ENCODE results near the gene AMH.

The AMH gene

GRCh38 chr19:2215281-2215751 is 33.8 kb upstream of the AMH start:
- H3K27ac ChIP-seq = no peak overlapping the region
- TF ChIP-seq CTCF (conservative IDR thresholded peaks at IDR 0.05) (no peak), ZFX (IDR thresholded peaks at IDR 0.05) (no peak)

- H3K27ac ChIP-seq = no peak overlapping the region
- TF ChIP-seq ZFX (IDR thresholded peaks at IDR 0.05) (no peak), CTCF (conservative IDR thresholded peaks at IDR 0.05) (no peak)
Measured at GRCh38 chr19:2216361-2217225, 32.5 kb upstream of the AMH start.

DNA sequence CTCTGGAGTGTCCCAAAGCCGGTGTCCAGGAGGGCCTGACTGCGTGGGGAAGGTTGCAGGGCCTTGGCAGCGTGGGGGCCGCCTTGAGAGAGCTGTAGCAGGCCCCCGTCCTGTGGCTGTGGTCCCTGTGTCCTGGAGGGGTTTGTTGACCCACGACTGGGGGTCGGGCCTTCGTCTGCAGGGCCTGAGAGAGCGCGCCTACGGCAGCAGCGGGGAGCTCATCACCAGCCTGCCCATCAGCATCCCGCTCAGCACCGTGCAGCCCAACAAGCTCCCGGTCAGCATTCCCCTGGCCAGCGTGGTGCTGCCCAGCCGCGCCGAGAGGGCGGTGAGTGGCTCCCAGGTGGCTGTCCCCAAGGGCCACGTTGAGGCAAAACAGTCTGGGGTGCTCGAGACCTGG is 31.5 kb upstream of the AMH start:
- no peak overlapping the region for H3K27ac ChIP-seq
- no peak for TF ChIP-seq CTCF (conservative IDR thresholded peaks at IDR 0.05)
- TF ChIP-seq ZFX (IDR thresholded peaks at IDR 0.05) = no peak

- TF ChIP-seq ZFX (IDR thresholded peaks at IDR 0.05) (no peak), CTCF (conservative IDR thresholded peaks at IDR 0.05) (no peak)
- H3K27ac ChIP-seq = no peak overlapping the region
Measured at GRCh38 chr19:2219726-2220125, 29.4 kb upstream of the AMH start.

GRCh38 chr19:2221250-2221831 is 27.8 kb upstream of the AMH start:
- TF ChIP-seq CTCF (conservative IDR thresholded peaks at IDR 0.05) (no peak), ZFX (IDR thresholded peaks at IDR 0.05) (no peak)
- H3K27ac ChIP-seq = no peak overlapping the region

GRCh38 chr19:2221918-2222317 is 27.2 kb upstream of the AMH start:
- no peak overlapping the region for H3K27ac ChIP-seq
- TF ChIP-seq ZFX (IDR thresholded peaks at IDR 0.05) (no peak), CTCF (conservative IDR thresholded peaks at IDR 0.05) (no peak)

- no peak for TF ChIP-seq ZFX (IDR thresholded peaks at IDR 0.05)
- TF ChIP-seq CTCF (conservative IDR thresholded peaks at IDR 0.05) = no peak
- H3K27ac ChIP-seq = no peak overlapping the region
Measured at GRCh38 chr19:2223391-2223790, 25.7 kb upstream of the AMH start.
